Muscle layer of colon (tissue), 2 donors: ENCODE measurements around the gene SLC34A2.

Source experiments
- H3K27ac ChIP-seq: one replicate; pipeline ENCODE4 v1.7.0; 2013; ENCODE audit warnings: low read depth, mild to moderate bottlenecking, low read length, moderate library complexity
- H3K27me3 ChIP-seq, 2 donors: one replicate each; pipeline ENCODE4 v1.7.0; 2013; ENCODE audit warnings: low read length in 2 of 2, mild to moderate bottlenecking in 2 of 2; ENCODE audit not compliant: insufficient read depth in 2 of 2, control insufficient read depth in 1 of 2
- H3K36me3 ChIP-seq: one replicate; pipeline ENCODE4 v1.7.0; 2013; ENCODE audit warnings: mild to moderate bottlenecking, low read length; ENCODE audit not compliant: insufficient read depth
- H3K4me1 ChIP-seq: one replicate; pipeline ENCODE4 v1.7.0; 2013; ENCODE audit warnings: mild to moderate bottlenecking, low read length; ENCODE audit not compliant: insufficient read depth
- H3K4me3 ChIP-seq, 2 donors: one replicate each; pipeline ENCODE4 v1.7.0; 2013; ENCODE audit warnings: low read length in 2 of 2, low read depth in 1 of 2, mild to moderate bottlenecking in 1 of 2, moderate library complexity in 1 of 2
- H3K9ac ChIP-seq: one replicate; pipeline ENCODE4 v1.7.0; 2013; ENCODE audit warnings: low read length
- H3K9me3 ChIP-seq: one replicate; pipeline ENCODE4 v1.7.0; 2013; ENCODE audit warnings: mild to moderate bottlenecking, low read length
- donor health status: abdominal sarcoma.
- donor health status: Adenocarcinoma of cecum.

Gene SLC34A2

DNA sequence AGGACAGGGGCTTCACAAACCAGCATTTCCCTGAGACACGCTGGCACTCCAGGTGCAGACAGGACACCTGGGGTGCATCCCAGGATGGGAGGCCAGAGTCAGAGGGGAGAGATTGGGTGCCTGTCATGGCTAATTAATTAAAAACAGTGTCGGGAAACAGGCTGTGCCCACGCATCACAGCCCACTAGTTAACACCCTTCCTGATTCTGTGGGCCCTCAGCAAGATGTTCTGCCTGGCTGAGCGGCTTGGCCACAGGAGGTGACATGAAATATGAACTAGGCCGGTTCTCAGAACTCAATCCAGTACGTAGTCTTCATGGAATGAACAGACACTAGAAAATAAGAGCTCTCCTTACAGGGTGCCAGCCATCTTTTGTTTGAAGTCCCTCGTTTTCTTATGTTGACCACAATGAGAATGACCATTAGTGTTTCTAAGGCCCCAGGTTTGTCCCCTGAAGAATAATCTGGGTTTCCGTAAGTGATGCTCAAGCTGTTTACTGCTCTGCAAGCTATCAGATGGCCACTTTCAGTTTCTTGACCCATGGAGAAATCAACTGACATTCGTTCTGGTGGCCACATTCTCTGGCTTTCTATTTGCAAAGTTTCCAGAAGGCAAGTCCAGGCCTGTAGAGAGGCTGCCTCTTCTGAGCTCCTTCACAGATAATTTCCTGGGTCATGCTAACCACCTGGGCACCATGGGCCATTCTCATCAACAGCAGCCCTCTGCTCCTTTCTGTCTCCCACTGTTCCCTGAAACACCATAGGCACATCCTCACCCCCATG lies 72.3 kb downstream of the SLC34A2 start:
- H3K27ac ChIP-seq, result no peak overlapping the region
- H3K4me1 ChIP-seq, result no peaks in the 10 kb centered on the region
- H3K36me3 ChIP-seq, result no peaks in the 10 kb centered on the region
- H3K27me3 ChIP-seq, result no peaks in the 10 kb centered on the region
- H3K9me3 ChIP-seq, result no peaks in the 10 kb centered on the region
- no peak overlapping the region for H3K9ac ChIP-seq
- no peak overlapping the region for H3K4me3 ChIP-seq
